HCT116 (cell line): ENCODE results near the gene NCAPH2. TPM values are rescaled to one million over a fixed set of nuclear protein-coding genes. Genes with fewer than 3 reads are reported as not detected.

Source experiments
- POLR2AphosphoS5 ChIP-seq: IDR thresholded peaks from 2 replicates; pipeline ENCODE4 v1.6.1; 2011; ENCODE audit warnings: mild to moderate bottlenecking, low read depth, low read length, moderate library complexity
- TCF7L2 ChIP-seq: IDR thresholded peaks from 2 replicates; pipeline ENCODE4 v1.7.0; 2011; ENCODE audit warnings: borderline replicate concordance, inconsistent platforms; ENCODE audit not compliant: insufficient read depth, insufficient read length; ENCODE audit errors: extremely low read depth
- ZFX ChIP-seq: fragments of 450-650 bp; IDR thresholded peaks from 2 replicates; pipeline ENCODE4 v1.6.1; 2017
- total RNA-seq: library from RNA; stranded (reverse); gene quantifications from one replicate; pipeline ENCODE4 v1.2.1, GENCODE V29; 2021; ENCODE audit not compliant: unreplicated experiment
- TF ChIP-seq, protein P1 (sequence below): IDR thresholded peaks from 2 replicates; pipeline ENCODE4 v1.6.1; 2012; ENCODE audit warnings: low read depth
- TF ChIP-seq, protein P2 (sequence below), 3 experiments: fragments of 200-600 bp in 1 of 3; sonication (generic) in 1 of 3; IDR thresholded peaks in 2 of 3; conservative IDR thresholded peaks in 1 of 3; 2 replicates each; pipeline ENCODE4 v1.5.1; 2012 to 2017; ENCODE audit warnings: low read depth in 2 of 3, low read length in 2 of 3, antibody characterized with exemption in 1 of 3, borderline replicate concordance in 1 of 3, control low read depth in 1 of 3, mild to moderate bottlenecking in 1 of 3, mixed read lengths in 1 of 3, mixed run types in 1 of 3, moderate library complexity in 1 of 3; ENCODE audit not compliant: insufficient read depth in 1 of 3

Gene NCAPH2
- total RNA-seq, 1 experiment from 2014 or later, result 99.1 TPM

DNA sequence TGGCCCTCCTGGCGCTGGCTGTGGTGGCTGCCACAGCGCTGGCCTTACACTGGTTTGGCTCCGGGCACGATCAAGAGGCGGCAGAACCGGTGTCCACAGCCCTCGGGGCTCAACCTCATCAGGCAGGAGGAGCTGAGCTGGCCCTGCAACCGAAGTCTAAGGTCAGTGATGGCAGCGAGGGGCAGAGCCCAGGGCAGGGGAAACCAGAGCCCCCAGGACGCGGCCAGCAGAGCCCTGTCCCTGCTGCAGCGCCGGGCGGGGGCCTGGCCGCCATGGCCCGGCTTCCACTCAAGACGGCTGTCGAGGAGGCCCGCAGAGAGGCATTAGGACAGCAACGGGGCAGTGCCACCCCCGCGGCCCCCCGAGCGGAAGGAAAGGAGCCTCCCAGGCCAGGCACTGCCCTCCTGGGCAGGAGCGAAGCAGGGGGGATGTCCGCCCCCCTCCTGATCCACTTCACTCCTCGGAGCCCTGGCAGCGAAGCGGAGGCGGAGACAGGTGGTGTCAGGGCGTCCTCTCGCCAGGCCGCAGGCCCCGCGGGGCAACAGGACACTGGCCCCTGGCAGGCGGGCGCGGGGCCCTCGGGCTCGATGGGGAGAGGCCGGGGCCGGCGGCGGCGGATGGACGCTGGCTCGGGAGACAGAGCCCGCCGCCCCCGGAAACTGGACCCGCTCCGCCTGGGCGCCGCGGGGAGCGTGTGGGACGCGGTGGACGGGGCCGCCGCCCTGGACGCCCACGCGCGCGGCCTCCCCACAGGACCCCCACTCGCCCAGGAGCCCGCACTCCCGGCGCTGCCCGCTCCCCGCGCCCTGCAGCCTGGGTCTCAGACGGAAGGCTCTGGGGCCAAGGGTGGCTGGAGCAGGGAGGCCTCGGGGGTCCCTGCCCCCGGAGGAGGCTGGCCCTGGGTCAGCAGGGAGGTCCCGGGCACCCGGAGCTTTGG, 38.6 kb downstream of the NCAPH2 start (continued):
- TF ChIP-seq, protein P1, sequence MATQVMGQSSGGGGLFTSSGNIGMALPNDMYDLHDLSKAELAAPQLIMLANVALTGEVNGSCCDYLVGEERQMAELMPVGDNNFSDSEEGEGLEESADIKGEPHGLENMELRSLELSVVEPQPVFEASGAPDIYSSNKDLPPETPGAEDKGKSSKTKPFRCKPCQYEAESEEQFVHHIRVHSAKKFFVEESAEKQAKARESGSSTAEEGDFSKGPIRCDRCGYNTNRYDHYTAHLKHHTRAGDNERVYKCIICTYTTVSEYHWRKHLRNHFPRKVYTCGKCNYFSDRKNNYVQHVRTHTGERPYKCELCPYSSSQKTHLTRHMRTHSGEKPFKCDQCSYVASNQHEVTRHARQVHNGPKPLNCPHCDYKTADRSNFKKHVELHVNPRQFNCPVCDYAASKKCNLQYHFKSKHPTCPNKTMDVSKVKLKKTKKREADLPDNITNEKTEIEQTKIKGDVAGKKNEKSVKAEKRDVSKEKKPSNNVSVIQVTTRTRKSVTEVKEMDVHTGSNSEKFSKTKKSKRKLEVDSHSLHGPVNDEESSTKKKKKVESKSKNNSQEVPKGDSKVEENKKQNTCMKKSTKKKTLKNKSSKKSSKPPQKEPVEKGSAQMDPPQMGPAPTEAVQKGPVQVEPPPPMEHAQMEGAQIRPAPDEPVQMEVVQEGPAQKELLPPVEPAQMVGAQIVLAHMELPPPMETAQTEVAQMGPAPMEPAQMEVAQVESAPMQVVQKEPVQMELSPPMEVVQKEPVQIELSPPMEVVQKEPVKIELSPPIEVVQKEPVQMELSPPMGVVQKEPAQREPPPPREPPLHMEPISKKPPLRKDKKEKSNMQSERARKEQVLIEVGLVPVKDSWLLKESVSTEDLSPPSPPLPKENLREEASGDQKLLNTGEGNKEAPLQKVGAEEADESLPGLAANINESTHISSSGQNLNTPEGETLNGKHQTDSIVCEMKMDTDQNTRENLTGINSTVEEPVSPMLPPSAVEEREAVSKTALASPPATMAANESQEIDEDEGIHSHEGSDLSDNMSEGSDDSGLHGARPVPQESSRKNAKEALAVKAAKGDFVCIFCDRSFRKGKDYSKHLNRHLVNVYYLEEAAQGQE, result no peak
- TF ChIP-seq, protein P2, sequence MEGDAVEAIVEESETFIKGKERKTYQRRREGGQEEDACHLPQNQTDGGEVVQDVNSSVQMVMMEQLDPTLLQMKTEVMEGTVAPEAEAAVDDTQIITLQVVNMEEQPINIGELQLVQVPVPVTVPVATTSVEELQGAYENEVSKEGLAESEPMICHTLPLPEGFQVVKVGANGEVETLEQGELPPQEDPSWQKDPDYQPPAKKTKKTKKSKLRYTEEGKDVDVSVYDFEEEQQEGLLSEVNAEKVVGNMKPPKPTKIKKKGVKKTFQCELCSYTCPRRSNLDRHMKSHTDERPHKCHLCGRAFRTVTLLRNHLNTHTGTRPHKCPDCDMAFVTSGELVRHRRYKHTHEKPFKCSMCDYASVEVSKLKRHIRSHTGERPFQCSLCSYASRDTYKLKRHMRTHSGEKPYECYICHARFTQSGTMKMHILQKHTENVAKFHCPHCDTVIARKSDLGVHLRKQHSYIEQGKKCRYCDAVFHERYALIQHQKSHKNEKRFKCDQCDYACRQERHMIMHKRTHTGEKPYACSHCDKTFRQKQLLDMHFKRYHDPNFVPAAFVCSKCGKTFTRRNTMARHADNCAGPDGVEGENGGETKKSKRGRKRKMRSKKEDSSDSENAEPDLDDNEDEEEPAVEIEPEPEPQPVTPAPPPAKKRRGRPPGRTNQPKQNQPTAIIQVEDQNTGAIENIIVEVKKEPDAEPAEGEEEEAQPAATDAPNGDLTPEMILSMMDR (IDR thresholded peaks at IDR 0.05 in 2 of 3, conservative IDR thresholded peaks at IDR 0.05 in 1 of 3; ENCODE audit: borderline replicate concordance in 1 of 3, insufficient read depth in 1 of 3, low read depth in 2 of 3, low read length in 2 of 3), result no peak
- no peak for TF ChIP-seq ZFX
- no peak for TF ChIP-seq TCF7L2
- no peak for TF ChIP-seq POLR2AphosphoS5
